ENCODE measurements around the gene HACD3. TPM values are rescaled to one million over a fixed set of nuclear protein-coding genes. Genes with fewer than 3 reads are reported as not detected.

HACD3 gene
- total and polyA plus RNA-seq, 9 of the 15 experiments (the other 6 are each of a cell fraction or from before 2014, with no cell fraction given): 48.1 to 117 (median 72.8) TPM

GRCh38 chr15:65610871-65611718 is 80.8 kb downstream of the HACD3 start, which contains the start of gene INTS14 (continued):
- TF ChIP-seq NFXL1 (CRISPR knock-in tag; IDR thresholded peaks at IDR 0.05): no peak
- TF ChIP-seq TBP (optimal IDR thresholded peaks at IDR 0.05; ENCODE audit: low read depth, low read length): peak; percentile 87
- TF ChIP-seq EP300 (IDR thresholded peaks at IDR 0.05; ENCODE audit: low read length): peak; percentile 63
- TF ChIP-seq BDP1 (IDR thresholded peaks at IDR 0.05; ENCODE audit: insufficient read depth, insufficient read length): no peak
- TF ChIP-seq HDAC3 (IDR thresholded peaks at IDR 0.05; ENCODE audit: borderline replicate concordance, partially characterized antibody): peak; percentile 62
- no peak for TF ChIP-seq RERE (CRISPR knock-in tag; IDR thresholded peaks at IDR 0.05; ENCODE audit: borderline replicate concordance)
- peak; percentile 99 for TF ChIP-seq RB1 (IDR thresholded peaks at IDR 0.05; ENCODE audit: low read depth)
- TF ChIP-seq ZNF584 (CRISPR knock-in tag; IDR thresholded peaks at IDR 0.05; ENCODE audit: low read depth): no peak; the same call in 1 of the 2 replicates
- no peak for TF ChIP-seq TFAM (CRISPR knock-in tag; conservative IDR thresholded peaks at IDR 0.05)
- TF ChIP-seq NFE2 (IDR thresholded peaks at IDR 0.05; ENCODE audit: low read depth): no peak
- TF ChIP-seq FOSL1 (tag; conservative IDR thresholded peaks at IDR 0.05): peak; percentile 50; the same call in 1 of the 2 replicates
- TF ChIP-seq ZNF41 (CRISPR knock-in tag; conservative IDR thresholded peaks at IDR 0.05): no peak
- no peak for TF ChIP-seq SMARCB1 (IDR thresholded peaks at IDR 0.05; ENCODE audit: insufficient read length, low read depth)
- no peak; the same call in 1 of the 2 replicates for TF ChIP-seq NR1H2 (CRISPR knock-in tag; IDR thresholded peaks at IDR 0.05)
- no peak for TF ChIP-seq ZNF77 (CRISPR knock-in tag; IDR thresholded peaks at IDR 0.05)
- TF ChIP-seq ZNF512 (tag; IDR thresholded peaks at IDR 0.05): no peak
- no peak for TF ChIP-seq SAFB2 (IDR thresholded peaks at IDR 0.05; ENCODE audit: borderline replicate concordance, low read depth, low read length, severe bottlenecking)
- TF ChIP-seq HOXB6 (CRISPR knock-in tag; IDR thresholded peaks at IDR 0.05; ENCODE audit: borderline replicate concordance): no peak
- TF ChIP-seq ZNF175 (CRISPR knock-in tag; IDR thresholded peaks at IDR 0.05; ENCODE audit: low read depth): no peak; the same call in 1 of the 2 replicates
- no peak for TF ChIP-seq ZKSCAN3 (CRISPR knock-in tag; IDR thresholded peaks at IDR 0.05)
- peak; percentile 98 for TF ChIP-seq ZFX (CRISPR knock-in tag; IDR thresholded peaks at IDR 0.05)
- TF ChIP-seq NFE2L1 (tag; IDR thresholded peaks at IDR 0.05; ENCODE audit: borderline replicate concordance, low read depth): no peak

Data from K562 (cell line).